Gastrocnemius medialis (tissue), 4 donors: ENCODE measurements around the gene MMD2. TPM values are rescaled to one million over a fixed set of nuclear protein-coding genes. Genes with fewer than 3 reads are reported as not detected.

ENCODE experiments used
- ATAC-seq, 2 donors: fragments of 150-250 bp; one replicate each; pipeline ENCODE4 v1.9.1; 2016
- DNase-seq, 2 donors: peaks; one replicate each; pipeline ENCODE4 v3.0.0-alpha.2; 2019
- H3K27ac ChIP-seq, 4 donors: fragments of 200-600 bp; sonication (generic); 1 replicate in 1 of 4; 2 replicates in 3 of 4; pipeline ENCODE4 v1.5.1; 2016 to 2018; ENCODE audit warnings: mild to moderate bottlenecking in 2 of 4, moderate library complexity in 1 of 4
- H3K27me3 ChIP-seq, 3 donors: fragments of 200-600 bp; sonication (generic) in 2 of 3; 1 replicate in 1 of 3; 2 replicates in 2 of 3; pipeline versions ENCODE4 v1.5.1 to v1.6.0; 2016 to 2019; ENCODE audit warnings: mild to moderate bottlenecking in 1 of 3, moderate library complexity in 1 of 3
- H3K36me3 ChIP-seq, 2 donors: fragments of 200-600 bp; sonication (generic) in 1 of 2; one replicate each; pipeline ENCODE4 v1.5.1; 2017 to 2018
- H3K4me1 ChIP-seq, 2 donors: fragments of 200-600 bp; sonication (generic) in 1 of 2; one replicate each; pipeline ENCODE4 v1.5.1; 2016 to 2017; ENCODE audit warnings: mild to moderate bottlenecking in 2 of 2
- H3K4me3 ChIP-seq, 4 donors: fragments of 200-600 bp; sonication (generic) in 3 of 4; 1 replicate in 1 of 4; 2 replicates in 3 of 4; pipeline ENCODE4 v1.5.1; 2016 to 2019; ENCODE audit warnings: mild to moderate bottlenecking in 2 of 4
- H3K9me3 ChIP-seq, 3 donors: fragments of 200-600 bp; sonication (generic) in 2 of 3; 1 replicate in 1 of 3; 2 replicates in 2 of 3; pipeline ENCODE4 v1.5.1; 2016 to 2019
- CTCF ChIP-seq, 5 experiments: fragments of 450-650 bp in 3 of 5; fragments of 200-600 bp in 2 of 5; sonication (generic) in 2 of 5; IDR thresholded peaks in 4 of 5; conservative IDR thresholded peaks in 1 of 5; 1 replicate in 4 of 5; 2 replicates in 1 of 5; pipeline ENCODE4 v1.5.1; 2016 to 2019; ENCODE audit warnings: antibody characterized with exemption in 5 of 5, mild to moderate bottlenecking in 3 of 5, moderate library complexity in 3 of 5
- POLR2A ChIP-seq, 2 donors: fragments of 450-650 bp; IDR thresholded peaks; one replicate each; pipeline ENCODE4 v1.6.1; 2017; ENCODE audit warnings: antibody characterized with exemption in 2 of 2, mild to moderate bottlenecking in 2 of 2, moderate library complexity in 2 of 2
- in situ Hi-C, 4 donors: fragments of 200-750 bp; cut with MboI; loops; one replicate each; pipeline versions ENCODE4 v1.15.0 to v1.8.0; 2017; ENCODE audit warnings: low sequenced_read_pairs in 4 of 4
- intact Hi-C: fragments of 100-400 bp; cut with DNase I; formaldehyde crosslinking; loops from one replicate; pipeline ENCODE4 v1.15.1; 2023; ENCODE audit warnings: low total_unique reads
- total RNA-seq, 4 donors: library from RNA; depleted of rRNA; stranded (reverse); fragments of >200 nt; gene quantifications; one replicate each; pipeline versions ENCODE4 v1.1.0 to v1.2.3, GENCODE V29; 2016

The MMD2 gene
- total RNA-seq, 4 donors from 2014 or later, result not detected

- peaks cover 0 to 4% (median 0%) of the 10 kb centered on the region in 3 donors for H3K27me3 ChIP-seq
- ATAC-seq (no peak), DNase-seq (no peak)
- H3K9me3 ChIP-seq, result no peaks in the 10 kb centered on the region
- peak overlapping the region in 2 of 4 donors; percentile 4 to 50 for H3K27ac ChIP-seq
- H3K4me1 ChIP-seq, result peaks cover 0 to 4% of the 10 kb centered on the region in 2 donors
- no peak for TF ChIP-seq CTCF (IDR thresholded peaks at IDR 0.05 in 4 of 5, conservative IDR thresholded peaks at IDR 0.05 in 1 of 5)
- TF ChIP-seq POLR2A (IDR thresholded peaks at IDR 0.05), result no peak
- peaks cover 0 to 4% of the 10 kb centered on the region in 2 donors for H3K36me3 ChIP-seq
- in situ Hi-C loops (no loop called here), intact Hi-C loops (no loop called here)
- peak overlapping the region; percentile 17 to 44 (median 26) for H3K4me3 ChIP-seq
Measured at GRCh38 chr7:4878336-4879335, 80.4 kb downstream of the MMD2 start.

GRCh38 chr7:4876586-4876985 lies 82.4 kb downstream of the MMD2 start:
- Histone ChIP-seq H3K4me3 (no peak overlapping the region), H3K9me3 (no peaks in the 10 kb centered on the region), H3K4me1 (no peaks in the 10 kb centered on the region), H3K36me3 (peaks cover 0 to 4% of the 10 kb centered on the region in 2 donors), H3K27me3 (no peaks in the 10 kb centered on the region), H3K27ac (no peak overlapping the region)
- ATAC-seq, result no peak
- intact Hi-C loops (no loop called here), in situ Hi-C loops (no loop called here)
- no peak for DNase-seq
- TF ChIP-seq POLR2A (IDR thresholded peaks at IDR 0.05) (no peak), CTCF (IDR thresholded peaks at IDR 0.05 in 4 of 5, conservative IDR thresholded peaks at IDR 0.05 in 1 of 5) (no peak)

- DNase-seq (no peak), ATAC-seq (no peak)
- TF ChIP-seq CTCF (IDR thresholded peaks at IDR 0.05 in 4 of 5, conservative IDR thresholded peaks at IDR 0.05 in 1 of 5) (no peak), POLR2A (IDR thresholded peaks at IDR 0.05) (no peak)
- no peak overlapping the region for H3K27ac ChIP-seq
- H3K9me3 ChIP-seq, result no peaks in the 10 kb centered on the region
- H3K27me3 ChIP-seq, result no peaks in the 10 kb centered on the region
- H3K36me3 ChIP-seq, result peaks cover 0 to 4% of the 10 kb centered on the region in 2 donors
- H3K4me3 ChIP-seq, result no peak overlapping the region
- intact Hi-C loops, result no loop called here
- no peaks in the 10 kb centered on the region for H3K4me1 ChIP-seq
- in situ Hi-C loops, result no loop called here
Measured at GRCh38 chr7:4875391-4875790, 83.6 kb downstream of the MMD2 start.

- TF ChIP-seq CTCF (IDR thresholded peaks at IDR 0.05 in 4 of 5, conservative IDR thresholded peaks at IDR 0.05 in 1 of 5), result no peak
- TF ChIP-seq POLR2A (IDR thresholded peaks at IDR 0.05), result no peak
- in situ Hi-C loops, result no loop called here
- ATAC-seq (no peak), DNase-seq (no peak)
- Histone ChIP-seq H3K27me3 (no peaks in the 10 kb centered on the region), H3K9me3 (no peaks in the 10 kb centered on the region), H3K4me1 (no peaks in the 10 kb centered on the region), H3K36me3 (peaks cover 0 to 4% of the 10 kb centered on the region in 2 donors), H3K27ac (no peak overlapping the region), H3K4me3 (no peak overlapping the region)
- intact Hi-C loops, result no loop called here
Measured at GRCh38 chr7:4873071-4873944, 85.7 kb downstream of the MMD2 start.
